ENCODE data around the gene SCD5. TPM values are rescaled to one million over a fixed set of nuclear protein-coding genes. Genes with fewer than 3 reads are reported as not detected.

SCD5 gene
- total and polyA plus RNA-seq, 2 of the 13 experiments (the other 11 are each of a cell fraction or from before 2014, with no cell fraction given) = not detected

DNA sequence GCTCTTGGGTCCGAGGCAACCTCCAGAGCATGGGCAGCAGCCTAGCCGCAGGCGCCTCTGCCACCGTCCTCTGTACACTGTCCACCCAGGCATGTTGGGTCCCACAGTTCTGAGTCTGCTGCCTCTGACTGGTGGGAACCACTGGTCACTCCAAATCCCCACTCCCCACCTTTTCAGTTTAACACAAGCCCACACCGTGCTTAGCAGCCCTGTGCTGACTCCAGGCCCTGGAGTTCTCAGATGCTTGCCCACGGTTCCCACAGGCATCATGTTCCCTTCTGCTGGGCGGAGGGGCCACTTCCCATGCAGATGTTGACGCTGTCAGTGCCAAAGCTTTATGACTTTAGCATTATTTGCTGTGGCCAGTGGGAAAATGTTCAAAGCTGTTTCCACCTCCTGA is 104.5 kb downstream of the SCD5 start (continued):
- TF ChIP-seq ZNF280D (CRISPR knock-in tag; IDR thresholded peaks at IDR 0.05) = no peak

- in situ Hi-C loops (cut with HindIII; ENCODE audit: extremely low pct_ligation_motif_present, low pct_unique_long_range_greater_than_20kb) = no loop called here
- H3K27me3 ChIP-seq (ENCODE audit: control insufficient read depth in 1 of 2, insufficient read depth in 2 of 2, low read length in 2 of 2) = 0 out of 5 replicates have a peak, but pooled peaks cover 0 to 2% of the 10 kb centered on the region in 2 experiments
- POLR2A ChIA-PET = no interaction called here
Observed at GRCh38 chr4:82692101-82692780, 106.4 kb downstream of the SCD5 start.

More at GRCh38 chr4:82692101-82692780, 106.4 kb downstream of the SCD5 start:
- DNase-seq (ENCODE audit: low spot score) (no peak), ATAC-seq (no peak), FAIRE-seq (no peak)
- no peak overlapping the region for H3K4me3 ChIP-seq (replicated peaks in 1 of 3; ENCODE audit: insufficient read depth in 1 of 3, low read depth in 2 of 3, low read length in 3 of 3)
- intact Hi-C loops (cut with micrococcal nuclease; ENCODE audit: unreplicated experiment) = no loop called here
- no peak overlapping the region for H3K4me2 ChIP-seq (ENCODE audit: low read depth, low read length)
- no peaks in the 10 kb centered on the region for H4K20me1 ChIP-seq (ENCODE audit: insufficient read depth, low read length)
- TF ChIP-seq ZNF784 (CRISPR knock-in tag; IDR thresholded peaks at IDR 0.05; ENCODE audit: borderline replicate concordance) = no peak
- TF ChIP-seq NAIF1 (CRISPR knock-in tag; IDR thresholded peaks at IDR 0.05; ENCODE audit: borderline replicate concordance) = no peak
- no peak for TF ChIP-seq IKZF1 (IDR thresholded peaks at IDR 0.05)
- TF ChIP-seq NCOA5 (CRISPR knock-in tag; IDR thresholded peaks at IDR 0.05) = no peak
- no peak overlapping the region for H3K27ac ChIP-seq (ENCODE audit: extremely low read length, insufficient read depth, low read length)
- H3K79me2 ChIP-seq (ENCODE audit: insufficient read depth, low read length) = no peaks in the 10 kb centered on the region
- no peak overlapping the region for H3K9ac ChIP-seq (ENCODE audit: insufficient read depth, low read depth, low read length)
- no peaks in the 10 kb centered on the region for H3K36me3 ChIP-seq (replicated peaks in 1 of 2; ENCODE audit: control insufficient read depth in 1 of 2, insufficient read depth in 2 of 2, low read length in 2 of 2)
- 47% methylated on average over 4 of the region's 18 CpGs for WGBS (ENCODE audit: low lambda C conversion rate)
- no peaks in the 10 kb centered on the region for H3K9me3 ChIP-seq (ENCODE audit: low read length)
- H2AFZ ChIP-seq (ENCODE audit: low read length) = no peak overlapping the region
- no TSS peak for BruUV-seq (replicated peaks)
- H3K4me1 ChIP-seq (ENCODE audit: insufficient read depth, low read length) = no peaks in the 10 kb centered on the region
- CTCF ChIA-PET (ENCODE audit: low intra/inter-chr PET ratio, low total read pairs) = no interaction called here
